SIG-M5 treated with dmso at 0.1 percent for 504 hours (cell line): Measurements from ENCODE around the gene APCDD1.
"Not testable (repeated sequence)": the region's sequence is repeated elsewhere in the genome, so short reads cannot be mapped to it uniquely, and the experiment has no call there.

ENCODE experiments used
- DNase-seq: peaks from one replicate; lab custom pipeline; 2025; ENCODE audit not compliant: unreplicated experiment; lab: John Stamatoyannopoulos, UW

Gene APCDD1

DNA sequence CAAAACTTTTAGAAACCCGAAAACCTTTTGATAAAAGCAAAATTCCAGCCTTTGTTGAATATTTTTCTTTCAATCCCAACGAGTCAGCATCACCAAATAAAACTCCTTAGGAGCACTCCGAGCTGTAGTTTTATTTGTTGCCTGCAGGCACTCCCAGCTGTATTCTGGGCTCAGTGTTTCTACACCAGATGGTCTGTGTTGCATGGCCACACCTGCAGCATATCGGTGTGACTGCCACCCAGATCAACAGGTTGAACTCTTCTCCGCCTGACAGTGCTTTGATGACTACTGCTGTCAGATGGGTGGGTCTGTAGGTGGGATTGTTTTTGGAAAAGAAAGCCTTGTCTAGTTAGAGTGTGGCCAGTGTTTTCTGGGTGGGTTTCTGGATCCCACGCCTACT, 32.7 kb downstream of the APCDD1 start:
- no peak for DNase-seq

DNA sequence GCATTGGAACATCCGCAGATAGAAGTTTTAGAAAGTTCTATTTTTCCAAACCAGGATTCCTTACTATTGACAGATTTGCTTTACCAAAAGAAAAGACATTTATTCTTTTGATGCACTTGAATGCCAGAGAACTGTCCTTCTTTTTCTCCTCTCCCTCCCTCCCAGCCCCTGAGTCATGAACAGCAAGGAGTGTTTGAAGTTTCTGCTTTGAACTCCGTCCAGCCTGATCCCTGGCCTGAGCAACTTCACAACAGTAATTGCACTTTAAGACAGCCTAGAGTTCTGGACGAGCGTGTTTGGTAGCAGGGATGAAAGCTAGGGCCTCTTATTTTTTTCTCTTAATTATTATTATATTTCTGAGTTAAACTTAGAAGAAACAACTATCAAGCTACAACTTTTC, 33.6 kb downstream of the APCDD1 start:
- DNase-seq = no peak

DNA sequence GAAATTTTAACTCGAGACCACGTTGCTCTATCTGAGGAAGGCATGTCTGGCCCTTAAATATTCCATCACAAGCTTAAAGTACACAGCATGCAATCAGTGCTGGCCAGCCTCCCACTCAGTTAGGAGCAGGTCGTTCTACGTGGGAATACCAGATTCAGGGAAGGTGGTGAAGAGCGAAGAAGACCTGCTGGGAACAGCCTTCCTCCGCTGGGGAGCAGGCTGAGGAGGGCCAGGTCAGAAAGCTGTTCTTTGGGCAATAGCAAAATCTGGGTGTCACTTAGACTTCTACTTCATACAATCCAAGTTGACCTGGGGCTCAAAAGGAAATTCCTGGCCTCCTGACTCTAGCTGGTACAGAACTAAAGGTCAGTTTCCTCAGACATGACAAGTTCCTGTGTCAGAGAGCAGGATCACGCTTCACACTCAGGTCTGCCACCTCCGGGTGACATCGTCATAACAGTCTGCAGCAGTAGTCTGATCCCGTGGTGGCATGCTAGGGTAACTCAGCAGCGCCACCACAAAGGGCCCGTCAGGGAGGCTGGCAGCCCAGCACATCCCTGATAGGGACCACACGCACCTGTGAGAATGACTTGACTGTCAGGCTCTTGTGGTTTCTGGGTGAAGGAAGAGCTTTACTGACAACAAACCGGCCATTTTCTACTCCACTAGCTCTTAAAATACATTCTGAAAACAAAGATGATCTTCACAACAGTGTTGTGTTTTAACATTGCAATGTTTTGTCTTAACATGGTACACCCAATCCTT, 36.1 kb downstream of the APCDD1 start:
- peak; percentile 66 for DNase-seq

DNA sequence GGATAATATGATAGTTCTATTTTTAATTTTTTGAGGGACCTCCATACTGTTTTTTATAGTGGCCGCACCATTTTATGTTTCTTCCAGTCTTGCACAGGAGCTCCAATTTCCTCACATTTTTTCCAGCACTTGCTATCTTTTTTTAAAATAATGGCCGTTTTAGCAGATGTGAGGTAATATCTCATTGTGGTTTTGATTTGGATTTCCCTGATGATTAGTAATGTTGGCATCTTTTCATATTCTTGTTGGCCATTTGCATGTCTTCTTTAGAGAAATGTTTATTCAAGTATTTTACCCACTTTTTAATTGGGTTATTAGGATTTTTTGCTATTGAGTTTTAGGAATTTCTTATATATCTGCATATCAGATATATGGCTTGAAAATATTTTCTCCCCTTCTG, 41.5 kb downstream of the APCDD1 start:
- DNase-seq = no peak

DNA sequence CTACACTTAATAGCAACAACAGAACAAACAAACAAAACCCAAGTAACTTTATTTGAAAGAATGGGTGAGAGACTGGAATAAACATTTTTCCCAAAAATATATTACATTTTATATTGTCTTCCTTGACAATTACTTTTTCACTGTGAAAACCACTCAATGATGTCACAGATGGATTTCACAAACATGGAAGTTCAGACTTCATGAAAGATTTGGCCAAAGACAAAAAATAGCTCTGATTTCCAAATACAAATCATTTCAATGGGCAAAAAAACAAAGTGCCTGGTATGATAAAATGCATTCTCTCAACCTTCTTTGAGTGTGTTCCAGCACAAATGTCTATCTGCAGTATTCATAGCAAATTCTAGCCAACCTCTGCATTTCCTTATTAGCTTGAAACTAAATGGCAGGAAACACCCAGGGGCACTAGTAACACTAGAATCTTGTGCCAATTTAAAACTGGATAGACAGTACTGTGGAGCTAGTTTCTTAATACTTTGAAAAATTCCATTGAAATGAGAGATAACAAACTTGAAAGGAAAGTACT, 42.8 kb downstream of the APCDD1 start:
- DNase-seq = no peak

DNA sequence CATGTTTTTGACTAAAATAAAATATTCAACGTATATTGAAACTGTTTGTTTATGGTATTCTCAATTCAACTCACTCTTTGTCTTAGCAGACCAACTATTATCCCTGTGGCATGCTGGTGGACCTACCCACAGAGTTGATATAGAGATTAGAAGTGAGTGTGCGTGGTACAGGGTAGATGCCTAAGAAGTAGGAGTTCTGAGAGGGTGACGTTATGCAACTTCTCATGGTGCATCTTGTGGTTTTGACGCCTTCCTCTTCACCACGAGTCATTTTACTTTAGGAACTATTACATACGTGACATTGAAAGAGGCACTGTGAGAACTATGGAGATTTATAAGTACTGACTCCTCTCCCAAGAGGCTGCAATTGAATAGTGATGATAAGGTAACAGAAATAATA, 44.8 kb downstream of the APCDD1 start:
- peak; percentile 86 for DNase-seq

DNA sequence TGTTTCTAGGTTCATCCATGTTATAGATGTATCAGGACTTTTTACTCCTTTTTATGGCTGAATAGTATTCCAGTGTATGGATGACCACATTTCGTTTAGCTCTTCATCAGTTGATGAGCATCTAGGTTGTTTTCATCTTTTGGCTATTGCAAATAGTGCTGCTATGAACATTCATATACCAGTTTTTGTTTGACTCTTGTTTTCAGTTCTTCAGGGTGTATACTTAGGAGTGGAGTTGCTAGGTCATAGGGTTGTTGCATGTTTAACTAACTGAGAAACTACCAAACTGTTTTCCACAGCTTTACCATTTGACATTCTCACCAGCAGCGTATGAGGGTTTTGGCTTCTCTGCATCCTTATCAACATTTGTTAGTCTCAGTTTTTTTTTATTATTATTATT, 45.6 kb downstream of the APCDD1 start:
- no peak for DNase-seq

DNA sequence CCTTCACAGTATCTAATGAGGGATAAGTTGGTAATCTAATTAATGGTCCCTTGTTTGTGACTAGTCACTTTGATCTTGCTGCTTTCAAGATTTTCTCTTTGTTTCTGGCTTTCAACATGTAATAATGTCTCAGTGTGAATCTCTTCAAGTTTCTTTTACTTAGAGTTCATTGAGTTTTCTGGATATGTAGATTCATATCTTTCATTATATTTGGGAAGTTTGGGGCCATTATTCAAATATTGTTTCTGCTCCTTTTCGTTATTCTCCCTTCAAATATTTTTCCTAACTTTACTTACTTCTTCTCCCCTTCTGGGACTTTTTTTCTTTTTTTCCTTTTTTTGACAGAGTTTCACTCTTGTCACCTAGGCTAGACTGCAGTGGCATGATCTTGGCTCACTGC, 50.3 kb downstream of the APCDD1 start:
- no peak for DNase-seq

DNA sequence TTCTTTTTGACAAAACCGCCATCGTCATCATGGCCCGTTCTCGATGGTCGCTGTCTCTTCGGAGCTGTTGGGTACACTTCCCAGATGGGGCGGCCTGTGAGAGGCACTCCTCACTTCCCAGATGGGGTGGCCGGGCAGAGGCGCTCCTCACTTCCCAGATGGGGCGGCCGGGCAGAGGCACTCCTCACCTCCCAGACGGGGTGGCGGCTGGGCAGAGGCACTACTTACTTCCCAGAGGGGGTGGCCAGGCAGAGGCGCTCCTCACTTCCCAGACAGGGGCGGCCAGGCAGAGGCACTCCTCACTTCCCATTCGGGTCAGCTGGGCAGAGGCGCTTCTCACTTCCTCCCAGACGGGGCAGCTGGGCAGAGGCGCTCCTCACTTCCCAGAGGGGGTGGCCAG, 51.5 kb downstream of the APCDD1 start:
- not testable (repeated sequence) for DNase-seq

DNA sequence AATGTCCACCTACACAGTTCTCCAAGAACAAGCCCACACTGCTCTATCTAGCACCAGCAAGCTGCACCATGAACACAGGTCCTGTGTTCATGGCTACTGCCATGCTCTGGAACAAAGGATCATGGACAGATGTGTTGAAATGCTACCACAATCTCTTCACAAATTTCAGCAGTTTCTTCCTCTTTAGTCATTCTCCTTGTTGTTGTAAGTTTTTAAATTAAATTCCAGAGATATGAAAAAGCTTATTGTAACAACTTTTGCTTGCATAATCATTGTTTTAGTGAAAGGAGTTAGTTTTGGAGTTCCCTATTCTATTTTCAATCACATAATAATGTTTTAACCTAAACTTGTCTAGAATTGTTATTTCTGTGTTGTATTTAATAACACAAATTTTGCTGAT, 54.2 kb downstream of the APCDD1 start:
- peak; percentile 50 for DNase-seq

DNA sequence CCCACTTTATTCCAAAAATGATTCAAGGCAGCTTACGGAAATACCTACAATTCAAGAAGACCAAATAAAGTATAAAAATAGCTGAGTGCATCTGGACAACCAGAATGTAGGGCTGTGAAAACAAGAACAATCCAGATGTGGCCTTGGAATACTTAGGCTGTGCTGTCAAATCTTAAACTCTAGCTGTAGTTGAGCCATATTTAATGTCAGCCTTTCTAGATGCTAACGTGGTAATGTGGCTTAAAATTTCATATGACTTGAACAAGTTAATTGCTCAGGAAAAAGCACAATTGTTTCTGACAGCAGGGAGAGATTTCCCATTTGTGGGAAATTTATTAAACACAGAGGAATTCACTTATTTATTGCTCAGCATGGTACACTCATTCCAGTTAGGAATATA, 56.8 kb downstream of the APCDD1 start:
- no peak for DNase-seq

DNA sequence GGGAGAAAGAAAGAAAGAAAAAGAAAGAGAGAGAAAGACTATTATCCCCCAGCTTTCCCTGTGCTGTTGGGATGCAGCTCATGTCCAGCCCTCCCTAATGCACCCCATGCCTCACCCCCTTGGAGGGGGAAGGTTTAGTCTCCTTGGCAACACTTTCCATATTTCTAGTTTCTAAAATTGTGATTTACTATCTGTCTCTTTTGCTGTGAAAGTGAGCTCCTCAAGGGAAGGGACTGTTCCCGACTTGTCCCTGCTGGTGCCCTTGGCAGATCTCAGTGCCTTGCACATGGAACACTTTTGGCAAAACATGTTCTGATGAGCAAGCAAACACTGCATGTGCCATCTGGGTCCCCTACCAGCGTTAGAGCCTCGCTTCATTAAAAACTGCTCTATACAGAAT, 59.6 kb downstream of the APCDD1 start:
- DNase-seq = no peak

DNA sequence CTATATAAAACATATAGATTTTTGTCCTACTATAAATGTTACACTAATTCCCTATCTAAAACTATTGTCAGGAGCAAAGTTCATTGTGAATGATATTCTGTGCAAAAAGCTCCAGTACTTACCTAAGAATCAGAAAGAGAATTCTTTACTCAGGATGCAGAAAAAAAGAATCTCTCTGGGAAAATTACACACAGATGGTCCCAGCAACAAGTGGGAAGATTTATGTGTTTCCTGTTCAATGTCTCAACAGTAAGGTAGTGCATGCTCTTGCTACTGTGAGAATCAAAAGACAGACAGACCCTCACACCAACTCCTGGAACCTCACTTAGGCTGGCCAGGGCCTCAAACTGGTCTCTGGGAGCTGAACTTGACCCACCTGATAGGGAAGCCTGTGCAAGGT, 60.2 kb downstream of the APCDD1 start:
- DNase-seq = no peak

DNA sequence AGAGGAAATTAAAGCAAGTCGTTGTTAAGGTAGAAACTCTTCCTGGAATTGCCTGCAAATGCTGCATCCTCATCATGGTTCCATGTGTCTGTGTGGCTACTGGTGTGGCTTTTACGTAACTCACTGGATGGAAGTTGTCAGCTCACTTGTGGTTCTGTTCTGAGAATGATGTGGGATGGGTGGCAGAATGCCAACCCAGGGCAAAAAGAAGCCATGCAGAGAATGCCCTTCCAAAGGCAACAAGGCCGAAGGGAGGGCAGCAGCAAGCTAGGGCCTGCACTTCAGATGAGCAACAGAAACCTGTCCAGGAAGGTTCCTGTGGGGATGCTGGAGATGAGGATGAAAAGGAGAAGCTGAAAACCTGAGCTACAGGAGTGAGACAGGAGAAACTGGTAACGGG, 61.0 kb downstream of the APCDD1 start:
- DNase-seq = no peak

DNA sequence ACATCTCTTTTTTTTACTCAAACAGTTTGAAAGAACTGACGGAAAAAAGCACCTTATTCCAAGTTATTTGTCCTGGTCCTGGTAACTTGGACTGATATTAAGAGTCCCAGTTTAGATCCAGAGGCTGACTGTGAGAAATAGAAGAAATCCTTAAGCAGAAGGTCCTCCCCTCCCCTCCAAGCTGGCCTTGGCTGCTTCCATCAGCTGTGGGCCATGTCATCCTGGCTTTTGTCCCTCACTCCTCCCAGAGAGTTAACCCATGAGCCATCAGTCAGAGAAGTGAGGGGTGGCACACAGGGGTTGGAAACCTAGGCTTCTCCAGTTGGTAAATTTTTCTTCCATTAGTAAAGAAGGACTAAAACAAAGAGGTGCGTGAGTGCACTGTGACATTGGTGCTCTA, 61.6 kb downstream of the APCDD1 start:
- DNase-seq = no peak

DNA sequence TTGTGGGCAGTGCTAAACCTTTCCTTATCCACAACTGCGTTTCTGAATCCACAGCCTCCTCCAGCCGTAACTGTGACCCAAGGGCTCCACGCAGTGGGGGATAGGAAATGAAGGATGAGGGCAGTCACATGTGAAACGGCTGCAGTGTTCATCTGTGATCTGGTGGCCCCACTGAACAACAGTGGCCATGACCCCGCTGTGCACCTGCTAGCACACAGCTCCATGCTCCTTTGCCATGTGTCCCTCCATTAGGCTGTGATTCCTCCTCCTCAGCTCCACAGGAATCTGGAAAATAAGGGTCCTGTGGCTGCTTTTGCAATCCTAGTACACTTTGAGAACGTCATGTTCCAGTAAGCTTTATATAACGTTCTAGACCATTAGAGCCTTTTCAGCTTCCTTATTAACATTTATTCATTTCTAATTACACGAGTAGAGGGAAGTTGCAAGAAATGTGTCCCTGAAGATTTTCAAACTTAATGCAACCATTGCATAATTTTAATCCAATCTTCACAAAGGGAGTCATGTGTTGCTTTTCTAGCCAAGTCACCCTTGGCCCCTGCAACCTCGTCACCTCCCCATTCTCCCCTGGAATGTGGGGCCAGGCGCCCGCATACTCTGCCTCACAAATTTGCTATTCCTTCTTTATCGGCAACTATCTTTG, 64.3 kb downstream of the APCDD1 start:
- peak; percentile 16 for DNase-seq

DNA sequence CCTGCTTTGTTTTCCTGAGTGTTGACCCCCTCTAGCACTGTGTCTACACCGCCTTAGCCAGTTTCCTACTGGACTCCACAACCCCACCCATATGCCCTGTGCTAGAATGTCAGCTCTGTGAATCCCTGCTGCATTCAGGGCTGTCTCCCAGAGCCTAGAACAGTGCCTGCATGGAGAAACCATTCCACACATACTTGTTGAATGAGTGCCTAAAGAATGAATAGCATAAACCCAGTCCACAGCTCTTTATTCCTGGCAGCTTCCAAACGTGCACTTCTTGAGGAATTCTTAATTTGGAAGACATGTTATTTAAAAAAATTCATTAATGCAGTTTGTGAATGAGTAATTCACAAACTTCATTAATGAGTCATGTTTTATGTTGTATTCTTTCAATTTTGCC, 64.9 kb downstream of the APCDD1 start:
- no peak for DNase-seq

DNA sequence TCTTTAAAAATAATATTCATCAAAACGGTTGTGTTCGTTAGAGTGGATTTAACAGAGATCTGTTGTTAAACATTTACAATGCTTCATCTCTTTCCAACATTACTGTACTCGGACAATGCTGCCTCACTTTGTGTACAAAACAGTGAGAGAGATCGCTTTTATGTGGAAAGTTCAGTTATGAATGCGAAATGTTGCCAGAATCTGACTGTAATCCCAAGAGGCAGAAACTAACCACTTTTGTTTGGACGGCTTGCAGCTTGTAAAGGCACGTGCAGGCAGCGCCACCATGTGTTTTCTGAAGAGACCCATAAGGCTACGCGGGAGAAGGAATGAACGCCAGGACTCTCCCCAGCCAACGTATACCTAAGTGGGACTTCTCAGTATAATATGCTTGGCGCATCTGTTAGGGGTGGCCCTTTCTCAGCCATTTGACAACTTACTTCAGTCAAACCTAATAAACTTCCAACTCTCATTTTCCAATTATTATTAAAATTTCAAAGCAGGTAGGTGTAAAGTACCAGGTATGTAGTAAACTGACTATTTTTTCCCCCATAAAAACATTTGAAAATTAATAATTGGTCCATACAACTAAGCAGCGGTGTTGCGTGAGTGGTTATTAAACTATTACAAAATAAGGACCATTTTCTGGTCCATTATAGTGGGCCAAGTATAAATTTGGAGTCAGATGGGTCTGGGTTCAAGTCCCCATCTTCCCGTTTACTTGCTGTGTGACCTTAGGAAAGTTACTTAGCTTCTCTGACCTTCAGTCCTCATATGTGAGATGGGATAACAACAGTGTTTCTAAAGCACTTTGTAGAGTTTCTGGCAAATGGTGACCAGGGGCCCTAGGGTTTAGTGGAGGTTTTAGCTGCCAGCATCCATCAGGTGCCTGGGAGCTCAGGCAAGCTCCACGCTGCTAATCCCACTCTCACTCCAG, 65.8 kb downstream of the APCDD1 start:
- peak; percentile 80 for DNase-seq

DNA sequence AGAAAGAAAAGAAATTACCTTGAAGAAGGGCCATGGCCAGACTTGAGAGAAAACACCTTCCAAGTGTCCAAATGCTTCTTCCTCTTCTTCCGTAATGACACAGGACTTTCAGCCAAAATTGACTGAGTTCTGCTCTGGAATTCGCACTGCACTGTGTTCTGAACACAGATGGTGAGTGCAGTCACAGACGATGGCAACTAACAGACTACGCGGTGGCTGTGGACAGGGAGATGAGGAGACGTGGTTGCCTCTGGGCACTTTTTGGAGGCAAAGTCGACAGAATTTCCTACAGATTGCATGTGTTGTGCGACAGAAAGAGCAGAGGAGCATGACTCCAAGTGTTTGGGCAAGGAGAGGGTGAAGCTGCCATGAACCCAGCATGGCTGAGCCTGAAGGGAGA, 67.1 kb downstream of the APCDD1 start:
- no peak for DNase-seq

DNA sequence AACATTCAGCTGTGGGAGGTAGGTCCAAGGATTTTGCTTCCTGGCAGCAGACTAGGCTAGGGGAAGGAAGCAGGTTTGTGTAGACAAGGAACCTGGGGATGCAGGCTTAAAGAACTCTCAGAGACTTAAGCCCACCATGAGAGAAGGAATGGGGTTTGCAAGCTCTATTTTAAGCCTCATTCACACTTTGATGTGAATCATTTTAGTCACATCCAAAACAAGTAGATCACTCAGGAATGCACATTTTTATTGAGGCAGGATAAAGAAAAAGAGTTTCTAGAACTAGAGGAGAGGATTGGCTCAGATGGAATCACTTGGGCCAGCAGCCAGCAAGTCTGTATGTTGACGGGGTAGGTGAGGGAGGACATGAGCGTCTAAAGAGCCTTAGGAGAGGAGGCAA, 68.1 kb downstream of the APCDD1 start:
- DNase-seq = no peak

DNA sequence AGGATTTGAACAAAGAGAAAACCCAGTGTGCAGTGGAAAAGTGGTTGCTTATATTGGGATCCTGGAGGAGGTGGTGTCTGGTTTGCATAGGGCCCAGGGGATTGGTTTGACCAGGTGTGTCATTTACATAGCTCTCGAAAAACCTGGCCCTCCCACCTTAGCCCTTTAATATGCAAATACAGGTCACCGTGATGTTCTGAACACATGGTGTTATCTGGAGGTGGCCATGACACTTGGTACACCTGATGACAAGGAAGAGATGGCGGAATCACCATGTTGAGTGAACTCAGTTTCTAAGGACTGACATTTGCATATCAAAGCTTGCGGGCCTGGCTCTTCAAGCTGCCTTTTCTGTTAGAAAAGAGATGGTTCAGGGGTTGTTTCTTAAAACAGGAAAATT, 69.1 kb downstream of the APCDD1 start:
- no peak for DNase-seq
